ENCODE measurements around the gene SCAMP1.

SCAMP1 gene

GRCh38 chr5:78458843-78459242, 98.4 kb downstream of the SCAMP1 start:
- Histone ChIP-seq H4K20me1 (no peaks in the 10 kb centered on the region), H3K9ac (no peak overlapping the region), H3K4me1 (peaks cover 7% of the 10 kb centered on the region; the same call in 1 of the 2 replicates), H3K36me3 (peaks cover 31% of the 10 kb centered on the region), H3K9me3 (no peaks in the 10 kb centered on the region), H3K4me3 (no peak overlapping the region), H3K4me2 (no peak overlapping the region), H3K27me3 (no peaks in the 10 kb centered on the region), H3K27ac (no peak overlapping the region)
- no peak for TF ChIP-seq Cebpa-rat (IDR thresholded peaks at IDR 0.05)

- H3K27me3 ChIP-seq: no peaks in the 10 kb centered on the region
- H3K36me3 ChIP-seq: peaks cover 31% of the 10 kb centered on the region
- no peak overlapping the region for H3K4me2 ChIP-seq
- peaks cover 8% of the 10 kb centered on the region; the same call in 1 of the 2 replicates for H4K20me1 ChIP-seq
- no peak overlapping the region for H3K9ac ChIP-seq
- H3K9me3 ChIP-seq: no peaks in the 10 kb centered on the region
- no peaks in the 10 kb centered on the region for H3K4me1 ChIP-seq
- H3K4me3 ChIP-seq: no peak overlapping the region
- no peak overlapping the region for H3K27ac ChIP-seq
- TF ChIP-seq Cebpa-rat (IDR thresholded peaks at IDR 0.05): no peak
Measured at GRCh38 chr5:78467140-78467539, 106.7 kb downstream of the SCAMP1 start.

GRCh38 chr5:78467752-78468357, 107.4 kb downstream of the SCAMP1 start:
- no peak overlapping the region for H3K4me3 ChIP-seq
- H3K27ac ChIP-seq: no peak overlapping the region
- peaks cover 8% of the 10 kb centered on the region; the same call in 1 of the 2 replicates for H4K20me1 ChIP-seq
- H3K36me3 ChIP-seq: peaks cover 27% of the 10 kb centered on the region
- no peak overlapping the region for H3K9ac ChIP-seq
- H3K4me2 ChIP-seq: no peak overlapping the region
- H3K9me3 ChIP-seq: no peaks in the 10 kb centered on the region
- no peak for TF ChIP-seq Cebpa-rat (IDR thresholded peaks at IDR 0.05)
- H3K27me3 ChIP-seq: no peaks in the 10 kb centered on the region
- H3K4me1 ChIP-seq: no peaks in the 10 kb centered on the region

- no peaks in the 10 kb centered on the region for H3K4me1 ChIP-seq
- H3K9me3 ChIP-seq: no peaks in the 10 kb centered on the region
- H3K36me3 ChIP-seq: peaks cover 6% of the 10 kb centered on the region
- TF ChIP-seq Cebpa-rat (IDR thresholded peaks at IDR 0.05): no peak
- no peaks in the 10 kb centered on the region for H3K27me3 ChIP-seq
- peaks cover 23% of the 10 kb centered on the region; the same call in 1 of the 2 replicates for H4K20me1 ChIP-seq
- H3K27ac ChIP-seq: no peak overlapping the region
- no peak overlapping the region for H3K4me2 ChIP-seq
- H3K9ac ChIP-seq: no peak overlapping the region
- no peak overlapping the region for H3K4me3 ChIP-seq
Measured at GRCh38 chr5:78471896-78472295, 111.5 kb downstream of the SCAMP1 start.

- peaks cover 6% of the 10 kb centered on the region for H3K36me3 ChIP-seq
- H3K4me1 ChIP-seq: no peaks in the 10 kb centered on the region
- H3K27ac ChIP-seq: no peak overlapping the region
- H4K20me1 ChIP-seq: peaks cover 23% of the 10 kb centered on the region; the same call in 1 of the 2 replicates
- H3K9ac ChIP-seq: no peak overlapping the region
- H3K4me2 ChIP-seq: no peak overlapping the region
- no peaks in the 10 kb centered on the region for H3K9me3 ChIP-seq
- no peak for TF ChIP-seq Cebpa-rat (IDR thresholded peaks at IDR 0.05)
- H3K27me3 ChIP-seq: no peaks in the 10 kb centered on the region
- H3K4me3 ChIP-seq: no peak overlapping the region
Measured at GRCh38 chr5:78472469-78473106, 112.2 kb downstream of the SCAMP1 start.

GRCh38 chr5:78473751-78474150, 113.3 kb downstream of the SCAMP1 start:
- no peaks in the 10 kb centered on the region for H3K4me1 ChIP-seq
- no peaks in the 10 kb centered on the region for H3K27me3 ChIP-seq
- H3K4me2 ChIP-seq: no peak overlapping the region
- H3K9ac ChIP-seq: no peak overlapping the region
- TF ChIP-seq Cebpa-rat (IDR thresholded peaks at IDR 0.05): no peak
- H4K20me1 ChIP-seq: peaks cover 15% of the 10 kb centered on the region; the same call in 1 of the 2 replicates
- no peaks in the 10 kb centered on the region for H3K9me3 ChIP-seq
- no peak overlapping the region for H3K4me3 ChIP-seq
- peaks cover 6% of the 10 kb centered on the region for H3K36me3 ChIP-seq
- no peak overlapping the region for H3K27ac ChIP-seq

GRCh38 chr5:78475370-78475769, 115.0 kb downstream of the SCAMP1 start:
- no peak for TF ChIP-seq Cebpa-rat (IDR thresholded peaks at IDR 0.05)
- Histone ChIP-seq H3K4me3 (no peak overlapping the region), H3K4me1 (no peaks in the 10 kb centered on the region), H3K27ac (no peak overlapping the region), H3K9ac (no peak overlapping the region), H3K36me3 (peaks cover 6% of the 10 kb centered on the region), H4K20me1 (peaks cover 15% of the 10 kb centered on the region; the same call in 1 of the 2 replicates), H3K27me3 (no peaks in the 10 kb centered on the region), H3K4me2 (no peak overlapping the region), H3K9me3 (no peaks in the 10 kb centered on the region)

- no peak overlapping the region for H3K9ac ChIP-seq
- H3K4me3 ChIP-seq: no peak overlapping the region
- H3K4me1 ChIP-seq: no peaks in the 10 kb centered on the region
- no peak for TF ChIP-seq Cebpa-rat (IDR thresholded peaks at IDR 0.05)
- H3K27ac ChIP-seq: no peak overlapping the region
- H3K4me2 ChIP-seq: no peak overlapping the region
- peaks cover 6% of the 10 kb centered on the region for H3K36me3 ChIP-seq
- H3K9me3 ChIP-seq: no peaks in the 10 kb centered on the region
- peaks cover 15% of the 10 kb centered on the region; the same call in 1 of the 2 replicates for H4K20me1 ChIP-seq
- H3K27me3 ChIP-seq: no peaks in the 10 kb centered on the region
Measured at GRCh38 chr5:78476795-78477194, 116.4 kb downstream of the SCAMP1 start.

- H3K9me3 ChIP-seq: no peaks in the 10 kb centered on the region
- H3K4me1 ChIP-seq: peaks cover 28% of the 10 kb centered on the region
- H3K9ac ChIP-seq: no peak overlapping the region
- H3K27ac ChIP-seq: no peak overlapping the region
- no peaks in the 10 kb centered on the region for H3K27me3 ChIP-seq
- H4K20me1 ChIP-seq: no peaks in the 10 kb centered on the region
- peak overlapping the region; percentile 54; the same call in 1 of the 2 replicates for H3K4me2 ChIP-seq
- no peak for TF ChIP-seq Cebpa-rat (IDR thresholded peaks at IDR 0.05)
- H3K36me3 ChIP-seq: no peaks in the 10 kb centered on the region
- H3K4me3 ChIP-seq: no peak overlapping the region
Measured at GRCh38 chr5:78482948-78483347, 122.5 kb downstream of the SCAMP1 start.

GRCh38 chr5:78483809-78484521, 123.5 kb downstream of the SCAMP1 start:
- Histone ChIP-seq H3K9me3 (no peaks in the 10 kb centered on the region), H3K27ac (peak overlapping the region; percentile 44; the same call in 1 of the 2 replicates), H4K20me1 (no peaks in the 10 kb centered on the region), H3K36me3 (0 out of 2 replicates have a peak, but pooled peaks cover 4% of the 10 kb centered on the region), H3K4me2 (peak overlapping the region; percentile 54), H3K4me1 (peaks cover 38% of the 10 kb centered on the region), H3K27me3 (no peaks in the 10 kb centered on the region), H3K4me3 (no peak overlapping the region), H3K9ac (no peak overlapping the region)
- peak; percentile 91 for TF ChIP-seq Cebpa-rat (IDR thresholded peaks at IDR 0.05)
